22Rv1 (cell line): ENCODE data around the gene HRH2.

Experiments
- CTCF ChIP-seq: fragments of 450-650 bp; IDR thresholded peaks from 2 replicates; pipeline ENCODE4 v1.5.1; 2017; ENCODE audit warnings: mild to moderate bottlenecking
- ZFX ChIP-seq: fragments of 450-650 bp; IDR thresholded peaks from 2 replicates; pipeline ENCODE4 v1.6.1; 2017; ENCODE audit warnings: antibody characterized with exemption, borderline replicate concordance

- TF ChIP-seq CTCF (no peak), ZFX (no peak)
Measured at GRCh38 chr5:175738126-175738525, 80.3 kb downstream of the HRH2 start.
